ENCODE results near the gene FRMD4A. TPM values are rescaled to one million over a fixed set of nuclear protein-coding genes. Genes with fewer than 3 reads are reported as not detected.

FRMD4A gene
- total RNA-seq, 5 donors from 2014 or later (not counting 1 experiment from before 2014, with no cell fraction given), result 1.3 to 1.8 (median 1.4) TPM

GRCh38 chr10:13658871-13659685 is 671.6 kb downstream of the FRMD4A start:
- peak overlapping the region in 1 of 3 donors; percentile 45 for H3K4me3 Mint-ChIP-seq
- peaks cover 0 to 6% of the 10 kb centered on the region in 2 experiments for H3K27me3 ChIP-seq (replicated peaks in 1 of 2; ENCODE audit: control insufficient read depth in 2 of 2, extremely low read depth in 1 of 2, insufficient read depth in 2 of 2, low read length in 1 of 2)
- H3K36me3 Mint-ChIP-seq, result peaks cover 4% of the 10 kb centered on the region
- H3K9me3 ChIP-seq, result no peaks in the 10 kb centered on the region
- H3K27ac ChIP-seq (ENCODE audit: low read length), result no peak overlapping the region
- ATAC-seq (replicated peaks in 1 of 4) (peak in 1 of 4 experiments; percentile 42), DNase-seq (peak in 2 of 35 experiments; percentile 11 to 16)
- no peaks in the 10 kb centered on the region for H3K27me3 Mint-ChIP-seq
- no peaks in the 10 kb centered on the region for H3K9me3 Mint-ChIP-seq
- ChIA-PET POLR2A (interaction anchor here in 1 of 2 donors (0.7 kb wide), 1 partner anchor 225 kb away, joined by 11 read pairs; no protein-coding TSS in a partner anchor), CTCF (interaction anchor here (0.6 to 1.7 kb wide), 6 partner anchors 17 to 884 kb away, joined by 3 to 18 read pairs (median 5); no protein-coding TSS in a partner anchor)
- H3K4me1 ChIP-seq (ENCODE audit: control insufficient read depth in 1 of 2, extremely low read depth in 1 of 2, insufficient read depth in 2 of 2, low read length in 2 of 2), result peaks cover 9 to 20% of the 10 kb centered on the region in 2 experiments
- peak overlapping the region in 1 of 2 donors; percentile 35 for H3K4me3 ChIP-seq (ENCODE audit: control insufficient read depth in 1 of 2, extremely low read depth in 1 of 2, low read length in 1 of 2)
- WGBS (ENCODE audit: insufficient coverage), result 49% methylated on average over 21 of the region's 21 CpGs
- H3K4me1 Mint-ChIP-seq, result peaks cover 9 to 21% (median 11%) of the 10 kb centered on the region in 3 donors
- no peaks in the 10 kb centered on the region for H3K36me3 ChIP-seq (ENCODE audit: control insufficient read depth in 2 of 2, extremely low read depth in 1 of 2, insufficient read depth in 1 of 2, low read length in 1 of 2)
- H3K27ac Mint-ChIP-seq, result no peak overlapping the region

GRCh38 chr10:13658264-13658663 is 672.5 kb downstream of the FRMD4A start:
- Mint-ChIP-seq H3K4me3 (peak overlapping the region in 1 of 3 donors; percentile 45), H3K36me3 (peaks cover 7% of the 10 kb centered on the region), H3K9me3 (no peaks in the 10 kb centered on the region), H3K27me3 (no peaks in the 10 kb centered on the region), H3K4me1 (peaks cover 9 to 21% (median 11%) of the 10 kb centered on the region in 3 donors), H3K27ac (no peak overlapping the region)
- 55% methylated on average over 5 of the region's 10 CpGs for WGBS (ENCODE audit: insufficient coverage)
- Histone ChIP-seq H3K36me3 (ENCODE audit: control insufficient read depth in 2 of 2, extremely low read depth in 1 of 2, insufficient read depth in 1 of 2, low read length in 1 of 2) (no peaks in the 10 kb centered on the region), H3K27ac (ENCODE audit: low read length) (no peak overlapping the region), H3K27me3 (replicated peaks in 1 of 2; ENCODE audit: control insufficient read depth in 2 of 2, extremely low read depth in 1 of 2, insufficient read depth in 2 of 2, low read length in 1 of 2) (peaks cover 0 to 6% of the 10 kb centered on the region in 2 experiments), H3K4me1 (ENCODE audit: control insufficient read depth in 1 of 2, extremely low read depth in 1 of 2, insufficient read depth in 2 of 2, low read length in 2 of 2) (peaks cover 9 to 20% of the 10 kb centered on the region in 2 experiments), H3K9me3 (no peaks in the 10 kb centered on the region), H3K4me3 (ENCODE audit: control insufficient read depth in 1 of 2, extremely low read depth in 1 of 2, low read length in 1 of 2) (no peak overlapping the region)
- ChIA-PET CTCF (no interaction called here), POLR2A (no interaction called here)
- DNase-seq (peak in 8 of 35 experiments; percentile 7 to 31 (median 16)), ATAC-seq (replicated peaks in 1 of 4) (peak in 3 of 4 experiments; percentile 29 to 55 (median 39))

- H3K36me3 ChIP-seq (ENCODE audit: control insufficient read depth in 2 of 2, extremely low read depth in 1 of 2, insufficient read depth in 1 of 2, low read length in 1 of 2), result no peaks in the 10 kb centered on the region
- H3K27ac ChIP-seq (ENCODE audit: low read length), result no peak overlapping the region
- H3K9me3 Mint-ChIP-seq, result no peaks in the 10 kb centered on the region
- DNase-seq, result no peak
- no peak overlapping the region for H3K4me3 ChIP-seq (ENCODE audit: control insufficient read depth in 1 of 2, extremely low read depth in 1 of 2, low read length in 1 of 2)
- H3K4me1 ChIP-seq (ENCODE audit: control insufficient read depth in 1 of 2, extremely low read depth in 1 of 2, insufficient read depth in 2 of 2, low read length in 2 of 2), result peaks cover 9 to 20% of the 10 kb centered on the region in 2 experiments
- CTCF ChIA-PET, result interaction anchor here in 1 of 2 donors (0.6 to 0.7 kb wide), 2 partner anchors 130 to 871 kb away, joined by 4 to 7 read pairs; no protein-coding TSS in a partner anchor
- H3K27ac Mint-ChIP-seq, result no peak overlapping the region
- POLR2A ChIA-PET, result interaction anchor here in 1 of 2 donors (0.6 kb wide), 1 partner anchor 130 kb away, joined by 4 read pairs; no protein-coding TSS in a partner anchor
- peaks cover 9 to 21% (median 11%) of the 10 kb centered on the region in 3 donors for H3K4me1 Mint-ChIP-seq
- no peak overlapping the region for H3K4me3 Mint-ChIP-seq
- no peaks in the 10 kb centered on the region for H3K27me3 Mint-ChIP-seq
- peaks cover 0 to 6% of the 10 kb centered on the region in 2 experiments for H3K27me3 ChIP-seq (replicated peaks in 1 of 2; ENCODE audit: control insufficient read depth in 2 of 2, extremely low read depth in 1 of 2, insufficient read depth in 2 of 2, low read length in 1 of 2)
- 98% methylated on average over 39 of the region's 49 CpGs for WGBS (ENCODE audit: insufficient coverage)
- no peak for ATAC-seq (replicated peaks in 1 of 4)
- no peaks in the 10 kb centered on the region for H3K9me3 ChIP-seq
- H3K36me3 Mint-ChIP-seq, result peaks cover 7% of the 10 kb centered on the region
Observed at GRCh38 chr10:13657101-13657680, 673.5 kb downstream of the FRMD4A start.

- ChIA-PET POLR2A (interaction anchor here in 1 of 2 donors (0.6 kb wide), 1 partner anchor 131 kb away, joined by 4 read pairs; no protein-coding TSS in a partner anchor), CTCF (no interaction called here)
- Histone ChIP-seq H3K4me3 (ENCODE audit: control insufficient read depth in 1 of 2, extremely low read depth in 1 of 2, low read length in 1 of 2) (no peak overlapping the region), H3K4me1 (ENCODE audit: control insufficient read depth in 1 of 2, extremely low read depth in 1 of 2, insufficient read depth in 2 of 2, low read length in 2 of 2) (peaks cover 9 to 20% of the 10 kb centered on the region in 2 experiments), H3K27ac (ENCODE audit: low read length) (no peak overlapping the region), H3K9me3 (no peaks in the 10 kb centered on the region), H3K27me3 (replicated peaks in 1 of 2; ENCODE audit: control insufficient read depth in 2 of 2, extremely low read depth in 1 of 2, insufficient read depth in 2 of 2, low read length in 1 of 2) (peaks cover 0 to 6% of the 10 kb centered on the region in 2 experiments), H3K36me3 (ENCODE audit: control insufficient read depth in 2 of 2, extremely low read depth in 1 of 2, insufficient read depth in 1 of 2, low read length in 1 of 2) (no peaks in the 10 kb centered on the region)
- 97% methylated on average over 60 of the region's 68 CpGs for WGBS (ENCODE audit: insufficient coverage)
- Mint-ChIP-seq H3K27ac (no peak overlapping the region), H3K9me3 (no peaks in the 10 kb centered on the region), H3K4me3 (no peak overlapping the region), H3K4me1 (peaks cover 9 to 21% (median 11%) of the 10 kb centered on the region in 3 donors), H3K36me3 (peaks cover 7% of the 10 kb centered on the region), H3K27me3 (no peaks in the 10 kb centered on the region)
- DNase-seq (no peak), ATAC-seq (replicated peaks in 1 of 4) (no peak)
Observed at GRCh38 chr10:13656337-13657100, 674.2 kb downstream of the FRMD4A start.

GRCh38 chr10:13654846-13655245 is 675.9 kb downstream of the FRMD4A start:
- Mint-ChIP-seq H3K4me3 (no peak overlapping the region), H3K4me1 (peaks cover 3 to 16% (median 6%) of the 10 kb centered on the region in 3 donors), H3K27me3 (no peaks in the 10 kb centered on the region), H3K27ac (no peak overlapping the region), H3K36me3 (peaks cover 17% of the 10 kb centered on the region), H3K9me3 (no peaks in the 10 kb centered on the region)
- ChIA-PET CTCF (interaction anchor here in 1 of 2 donors (0.5 kb wide), 1 partner anchor 8 kb away, joined by 4 read pairs; no protein-coding TSS in a partner anchor), POLR2A (no interaction called here)
- no peaks in the 10 kb centered on the region for H3K9me3 ChIP-seq
- DNase-seq, result no peak
- WGBS (ENCODE audit: insufficient coverage), result no CpG with 5 or more reads among the region's 4 CpGs
- H3K4me3 ChIP-seq (ENCODE audit: control insufficient read depth in 1 of 2, extremely low read depth in 1 of 2, low read length in 1 of 2), result no peak overlapping the region
- H3K36me3 ChIP-seq (ENCODE audit: control insufficient read depth in 2 of 2, extremely low read depth in 1 of 2, insufficient read depth in 1 of 2, low read length in 1 of 2), result peaks cover 0 to 6% of the 10 kb centered on the region in 2 donors
- no peak overlapping the region for H3K27ac ChIP-seq (ENCODE audit: low read length)
- peaks cover 0 to 6% of the 10 kb centered on the region in 2 experiments for H3K27me3 ChIP-seq (replicated peaks in 1 of 2; ENCODE audit: control insufficient read depth in 2 of 2, extremely low read depth in 1 of 2, insufficient read depth in 2 of 2, low read length in 1 of 2)
- peaks cover 9 to 14% of the 10 kb centered on the region in 2 experiments for H3K4me1 ChIP-seq (ENCODE audit: control insufficient read depth in 1 of 2, extremely low read depth in 1 of 2, insufficient read depth in 2 of 2, low read length in 2 of 2)
- ATAC-seq (replicated peaks in 1 of 4), result no peak
